ENCODE measurements around the gene ZDHHC13. TPM values are rescaled to one million over a fixed set of nuclear protein-coding genes. Genes with fewer than 3 reads are reported as not detected.

Gene ZDHHC13
- total and polyA plus RNA-seq, 2 of the 4 experiments (the other 2 are of a cell fraction), result 7.2 to 15.1 TPM

GRCh38 chr11:19208181-19208580 lies 91.2 kb downstream of the ZDHHC13 start:
- ChIA-PET POLR2A (ENCODE audit: unreplicated experiment) (no interaction called here), CTCF (no interaction called here)
- no peak overlapping the region for H2BK15ac ChIP-seq (ENCODE audit: low read depth, low read length)
- H4K91ac ChIP-seq (ENCODE audit: insufficient read depth, low read depth, low read length), result no peak overlapping the region
- no peak overlapping the region for H2BK20ac ChIP-seq (ENCODE audit: low read depth, low read length)
- H2AK9ac ChIP-seq (replicated peaks; ENCODE audit: low read depth, low read length, poor library complexity), result no peak overlapping the region
- no peak overlapping the region for H3K4ac ChIP-seq (ENCODE audit: low read depth, low read length)
- no TSS peak for BruUV-seq (replicated peaks)
- in situ Hi-C loops (cut with MboI; ENCODE audit: low sequenced_read_pairs) (no loop called here), intact Hi-C loops (cut with micrococcal nuclease) (no loop called here), dilution Hi-C loops (cut with HindIII; ENCODE audit: low sequenced_read_pairs, unreplicated experiment) (no loop called here)
- no peak overlapping the region for H2AFZ ChIP-seq (replicated peaks; ENCODE audit: low read length, poor library complexity)
- H3K4me1 ChIP-seq (ENCODE audit: control insufficient read depth, insufficient read depth, low read length), result no peaks in the 10 kb centered on the region
- no peak overlapping the region for H3K4me3 ChIP-seq (ENCODE audit: insufficient read depth, low read depth, low read length)
- H4K8ac ChIP-seq (ENCODE audit: low read depth in 2 of 2, low read length in 2 of 2), result no peak overlapping the region
- no peaks in the 10 kb centered on the region for H4K20me1 ChIP-seq (ENCODE audit: insufficient read depth, low read length)
- no peak overlapping the region for H2BK120ac ChIP-seq (ENCODE audit: low read depth, low read length)
- no peak overlapping the region for H4K5ac ChIP-seq (ENCODE audit: low read depth, low read length)
- no peak overlapping the region for H3K27ac ChIP-seq (ENCODE audit: insufficient read depth, low read length)
- no peak overlapping the region for H2BK5ac ChIP-seq (ENCODE audit: low read depth, low read length, poor library complexity, severe bottlenecking)
- no peak overlapping the region for H3K18ac ChIP-seq (ENCODE audit: low read depth, low read length)
- H3K14ac ChIP-seq (replicated peaks; ENCODE audit: low read depth, low read length), result no peak overlapping the region
- H3K23ac ChIP-seq (ENCODE audit: low read depth, low read length), result no peak overlapping the region
- no peak for DNase-seq
- no peaks in the 10 kb centered on the region for H3K9me1 ChIP-seq (ENCODE audit: insufficient read depth, low read length)
- H3K56ac ChIP-seq (ENCODE audit: extremely low read depth, insufficient read depth, low read length), result no peak overlapping the region
- no peaks in the 10 kb centered on the region for H3K9me3 ChIP-seq (ENCODE audit: control insufficient read depth, insufficient read depth, low read length)
- ATAC-seq (ENCODE audit: low read depth), result no peak
- peaks cover 14% of the 10 kb centered on the region for H3K27me3 ChIP-seq (ENCODE audit: control insufficient read depth, insufficient read depth, low read length)
- H3K79me1 ChIP-seq (ENCODE audit: low read depth in 1 of 2, low read length in 2 of 2), result no peaks in the 10 kb centered on the region
- no CpG with 5 or more reads among the region's 2 CpGs for WGBS, 2 experiments (ENCODE audit: extremely low coverage in 2 of 2, insufficient read length in 1 of 2)
- TF ChIP-seq RAD21 (IDR thresholded peaks at IDR 0.05; ENCODE audit: low read length) (no peak), CTCF (conservative IDR thresholded peaks at IDR 0.05; ENCODE audit: low read depth, low read length) (no peak), RFX5 (IDR thresholded peaks at IDR 0.05; ENCODE audit: low read depth, low read length) (no peak), RCOR1 (IDR thresholded peaks at IDR 0.05; ENCODE audit: insufficient replicate concordance, low read length) (no peak), MAFK (IDR thresholded peaks at IDR 0.05; ENCODE audit: low read depth, low read length) (no peak), POLR2A (IDR thresholded peaks at IDR 0.05; ENCODE audit: low read depth, low read length) (no peak), MXI1 (IDR thresholded peaks at IDR 0.05; ENCODE audit: borderline replicate concordance, low read depth, low read length) (no peak), SMC3 (IDR thresholded peaks at IDR 0.05; ENCODE audit: low read depth, low read length) (no peak), FOS (IDR thresholded peaks at IDR 0.05; ENCODE audit: low read depth, low read length) (no peak), ELK1 (IDR thresholded peaks at IDR 0.05; ENCODE audit: borderline replicate concordance, low read depth, low read length) (no peak), CEBPB (IDR thresholded peaks at IDR 0.05; ENCODE audit: low read depth, low read length) (no peak), BHLHE40 (IDR thresholded peaks at IDR 0.05; ENCODE audit: low read depth, low read length) (no peak), USF2 (IDR thresholded peaks at IDR 0.05; ENCODE audit: low read depth, low read length) (no peak), NFE2L2 (IDR thresholded peaks at IDR 0.05; ENCODE audit: low read depth, low read length) (no peak), MAZ (IDR thresholded peaks at IDR 0.05; ENCODE audit: borderline replicate concordance, low read depth, low read length) (no peak), CHD1 (IDR thresholded peaks at IDR 0.05; ENCODE audit: low read depth, low read length) (no peak)
- H2AK5ac ChIP-seq (ENCODE audit: low read depth, low read length), result no peak overlapping the region
- no peak overlapping the region for H3K9ac ChIP-seq (ENCODE audit: low read depth, low read length)
- H3K4me2 ChIP-seq (ENCODE audit: low read depth, low read length), result no peak overlapping the region
- H3K36me3 ChIP-seq (ENCODE audit: control insufficient read depth, insufficient read depth, low read length), result no peaks in the 10 kb centered on the region
